Stimulated activated CD4-positive, alpha-beta T cell treated with anti-CD3 and anti-CD28 coated beads, Interleukin-15, amount 100 ng/mL, for 1 hour (primary cell): ENCODE results near the gene RFX8.

Experiments used
- DNase-seq, 2 donors: peaks; one replicate each; pipeline ENCODE4 v3.0.0-alpha.2; 2020; ENCODE audit warnings: low read depth in 1 of 2, low spot score in 1 of 2

RFX8 gene

GRCh38 chr2:101383016-101383541, 91.8 kb downstream of the RFX8 start:
- DNase-seq = no peak

GRCh38 chr2:101382442-101382841, 92.5 kb downstream of the RFX8 start:
- DNase-seq = no peak

- no peak for DNase-seq
Observed at GRCh38 chr2:101380376-101380775, 94.5 kb downstream of the RFX8 start.

DNA sequence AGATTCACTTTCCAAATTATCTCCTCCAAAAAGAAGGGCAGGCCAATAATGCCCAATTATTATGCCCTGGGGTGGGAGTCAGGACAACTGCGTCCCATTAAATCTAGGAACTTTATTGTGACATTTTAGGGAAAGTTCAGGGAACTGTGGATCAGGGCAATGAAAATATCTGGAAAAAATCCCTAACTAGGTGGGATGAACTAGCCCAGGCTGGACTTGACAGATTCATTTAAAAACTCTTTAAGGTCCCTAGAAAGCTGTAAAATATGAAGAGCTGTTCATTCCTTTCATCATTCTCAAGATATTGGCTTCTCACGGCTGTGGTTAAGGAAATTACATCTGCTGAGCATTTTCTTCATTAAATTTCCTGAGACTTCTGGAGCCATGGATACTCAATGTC, 95.8 kb downstream of the RFX8 start:
- no peak for DNase-seq

DNA sequence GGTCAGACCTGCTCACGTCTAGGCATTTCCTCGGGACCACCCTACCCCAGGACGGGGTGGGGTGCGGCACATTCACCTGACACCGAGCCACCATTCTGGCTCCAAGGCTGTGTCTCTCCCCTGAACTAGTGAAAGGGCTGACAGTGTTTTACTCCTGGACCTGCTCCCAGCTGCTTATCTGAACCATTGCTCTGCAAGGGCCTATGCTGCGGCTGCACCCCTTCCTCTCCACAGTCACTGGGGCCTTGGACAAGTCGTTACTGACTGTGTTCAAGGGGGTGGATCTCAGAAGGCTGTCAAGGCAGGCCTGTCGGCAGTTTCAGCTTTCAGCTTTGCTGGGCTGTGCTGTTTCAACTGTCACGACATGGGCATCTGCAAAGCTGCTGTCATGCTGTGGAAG, 99.3 kb downstream of the RFX8 start:
- DNase-seq = no peak

DNA sequence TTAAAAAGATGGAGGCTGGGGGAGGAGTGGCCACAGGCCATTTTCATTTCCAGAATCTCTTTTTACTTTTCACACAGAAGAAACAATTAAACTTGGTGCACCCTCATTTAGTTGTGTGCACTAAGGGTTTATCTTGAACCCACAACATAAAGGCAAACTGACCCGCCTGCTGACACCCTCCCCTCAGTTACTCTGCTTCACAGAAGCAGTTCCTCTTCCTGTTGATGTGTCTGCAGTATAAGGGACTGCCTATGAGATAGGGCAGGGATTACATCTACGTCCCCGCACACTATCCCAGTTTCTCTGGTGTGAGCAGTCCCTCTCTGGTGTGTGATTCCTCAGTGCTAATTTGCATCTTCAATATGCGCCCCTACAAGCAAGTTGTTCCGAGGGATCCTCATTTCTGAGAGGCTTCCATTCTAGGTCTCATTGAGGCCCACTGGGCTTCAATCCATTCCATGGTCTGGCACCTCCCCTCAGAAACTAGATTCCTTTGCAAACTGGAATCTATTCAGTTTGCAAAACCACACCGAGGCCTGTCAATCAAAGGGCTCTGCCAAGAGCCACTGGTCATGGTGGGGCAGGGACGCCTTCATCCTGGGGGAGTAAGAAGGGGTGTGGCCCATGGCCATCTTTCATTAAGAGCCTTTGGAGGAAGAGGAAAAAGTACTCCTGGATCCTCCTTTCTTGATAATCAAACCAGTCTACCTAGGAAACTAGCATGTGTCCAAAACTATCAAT, 99.9 kb downstream of the RFX8 start:
- no peak for DNase-seq

DNA sequence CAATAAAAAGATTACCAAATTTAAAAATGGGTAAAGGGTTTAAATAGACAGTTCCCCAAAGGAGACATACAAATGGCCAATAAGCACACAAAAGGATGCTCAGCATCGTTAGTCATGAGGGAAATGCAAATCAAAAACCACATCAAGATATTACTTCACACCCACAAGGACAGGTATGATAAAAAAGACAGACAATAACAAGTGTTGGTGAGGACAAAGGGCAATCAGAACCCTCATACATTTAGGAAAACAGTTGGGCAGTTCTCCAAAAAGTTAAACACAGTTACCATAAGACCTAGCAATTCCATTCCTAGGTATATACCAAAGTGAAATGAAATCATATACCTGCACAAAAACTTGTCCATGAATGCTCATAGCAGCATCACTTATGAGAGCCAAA, 102.1 kb downstream of the RFX8 start:
- DNase-seq = no peak

DNA sequence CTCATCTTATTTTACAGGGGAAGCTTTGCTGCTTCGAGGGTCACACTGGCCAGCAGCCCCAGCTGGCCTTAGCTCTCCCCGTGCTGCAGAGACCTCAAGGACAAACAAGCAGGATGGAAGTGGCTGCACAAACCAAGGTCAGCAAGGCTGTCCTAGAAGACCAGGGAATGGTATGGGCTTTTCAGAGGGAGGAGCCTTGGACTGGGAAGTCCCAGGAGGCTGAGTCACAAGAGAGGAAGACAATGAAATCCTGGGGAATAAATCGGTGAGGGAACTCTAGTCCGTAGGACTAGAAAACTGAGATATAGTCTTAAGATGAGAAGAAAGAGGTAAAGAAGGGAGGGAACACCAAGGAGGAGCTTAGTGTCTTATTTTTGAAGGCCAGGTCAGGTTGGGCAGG, 103.3 kb downstream of the RFX8 start:
- DNase-seq = no peak

GRCh38 chr2:101369100-101369499, 105.8 kb downstream of the RFX8 start:
- no peak for DNase-seq

DNA sequence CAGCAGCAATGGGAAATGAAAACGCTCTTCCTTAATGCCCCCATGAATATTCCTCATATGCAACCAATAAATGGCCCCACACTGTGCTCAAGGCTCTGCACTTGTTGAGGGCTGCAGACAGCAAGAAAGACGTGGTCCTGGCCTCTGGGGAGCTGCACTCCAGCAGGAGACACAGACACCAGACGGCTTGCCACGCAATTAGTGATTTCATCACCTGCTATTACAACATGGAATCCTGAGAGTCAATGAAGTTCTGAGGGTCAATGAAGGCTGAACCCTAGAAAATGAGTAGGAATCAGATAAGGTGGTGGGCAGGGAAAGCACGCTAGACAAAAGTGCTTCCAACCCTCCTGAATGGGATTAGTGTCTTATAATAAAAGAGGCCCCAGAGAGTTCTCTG, 106.5 kb downstream of the RFX8 start:
- DNase-seq = no peak

DNA sequence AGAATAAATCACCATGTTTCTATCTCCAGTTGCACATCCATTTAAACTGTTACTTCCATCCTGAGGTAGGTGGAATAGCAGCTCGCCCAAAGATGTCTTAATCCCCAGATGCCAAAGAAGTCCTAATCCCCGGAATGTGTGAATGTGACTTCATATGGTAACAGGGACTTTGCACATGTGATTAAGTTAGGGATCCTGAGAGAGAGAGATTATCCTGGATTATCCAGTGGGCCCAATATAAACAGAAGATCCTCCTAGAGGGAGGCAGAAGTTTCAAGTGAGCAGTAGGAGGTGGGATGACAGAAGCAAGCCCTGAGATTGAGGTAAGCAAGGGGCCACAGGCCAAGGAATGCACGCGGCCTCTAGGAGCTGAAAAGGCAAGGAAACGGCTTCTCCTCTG, 107.4 kb downstream of the RFX8 start:
- no peak for DNase-seq

DNA sequence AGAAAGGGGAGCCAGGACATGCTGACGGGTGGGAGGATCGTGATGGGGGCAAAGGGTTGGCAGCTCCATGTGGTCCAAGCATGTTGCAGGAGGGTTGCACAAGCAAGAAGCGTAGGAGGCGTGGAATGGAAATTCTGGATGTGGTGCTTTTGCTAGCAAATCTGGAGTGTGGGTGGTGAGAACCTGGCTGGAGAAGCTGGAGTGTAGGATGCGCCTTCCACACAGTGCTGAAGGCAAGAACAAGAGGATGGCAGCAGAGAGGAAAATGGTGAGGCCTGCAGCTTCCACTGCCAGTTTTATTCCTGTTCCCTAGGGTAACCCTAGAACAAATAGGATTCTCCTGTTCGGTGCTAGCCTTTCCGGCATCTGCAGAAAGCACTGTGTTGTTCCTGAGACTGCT, 110.0 kb downstream of the RFX8 start:
- DNase-seq = no peak

DNA sequence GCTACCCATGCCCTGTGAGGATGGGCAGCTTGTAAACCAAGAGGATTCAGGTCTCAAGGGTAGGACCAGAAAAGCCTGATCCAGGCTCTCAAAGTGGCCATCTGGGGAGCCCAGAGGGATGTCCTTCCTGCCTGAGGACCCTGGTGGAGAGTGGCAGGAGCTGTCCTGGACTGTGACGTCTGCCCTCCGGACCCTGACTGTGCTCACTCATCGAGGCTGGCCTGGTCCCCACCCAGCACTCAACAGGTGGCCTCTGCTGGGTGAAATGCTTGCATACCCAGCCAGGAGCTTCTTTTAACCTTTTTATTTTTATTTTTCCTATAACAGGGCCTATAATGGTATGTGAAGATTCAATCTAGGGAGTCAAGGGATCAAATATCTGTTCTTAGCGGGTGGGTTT, 112.1 kb downstream of the RFX8 start:
- no peak for DNase-seq

DNA sequence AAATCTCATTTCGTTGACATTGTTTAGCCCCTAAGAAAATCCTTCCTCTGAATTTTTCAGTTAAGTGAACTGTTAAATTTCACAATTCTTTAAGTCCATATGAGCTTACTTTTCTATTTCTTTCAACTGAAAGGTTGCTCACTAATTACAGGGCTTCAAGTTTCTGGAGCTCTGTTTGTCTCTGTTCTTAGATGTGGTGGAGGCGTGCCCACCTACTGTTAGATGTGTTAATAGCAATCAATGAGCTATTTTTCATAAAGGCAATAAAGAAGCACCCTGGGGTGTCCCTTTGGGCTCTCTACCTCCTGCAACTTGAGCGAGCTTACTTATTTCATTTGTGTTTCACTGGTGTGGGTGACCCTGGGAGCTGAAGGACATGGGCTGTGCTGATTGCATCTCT, 112.6 kb downstream of the RFX8 start:
- DNase-seq = no peak

GRCh38 chr2:101361522-101361921, 113.4 kb downstream of the RFX8 start:
- DNase-seq = no peak

DNA sequence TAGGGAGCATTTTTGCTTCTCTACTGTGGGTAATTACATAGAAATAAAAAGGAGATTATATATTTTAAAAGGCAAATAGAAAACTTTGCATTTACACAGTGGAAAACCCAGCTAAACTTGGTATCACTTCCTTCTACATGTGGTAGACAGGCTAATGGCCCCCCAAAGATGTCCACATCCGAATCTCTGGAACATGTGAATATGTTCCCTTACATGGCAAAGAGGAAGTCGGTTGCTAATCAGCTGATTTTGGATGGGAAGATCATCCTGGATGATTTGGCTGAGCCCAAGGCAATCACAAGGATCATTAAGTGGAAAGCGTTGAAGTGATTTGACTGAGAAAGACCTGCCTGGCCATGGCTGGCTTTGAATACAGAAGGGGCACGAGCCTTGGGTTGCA, 113.8 kb downstream of the RFX8 start:
- DNase-seq = no peak

GRCh38 chr2:101360232-101360631, 114.7 kb downstream of the RFX8 start:
- no peak for DNase-seq

DNA sequence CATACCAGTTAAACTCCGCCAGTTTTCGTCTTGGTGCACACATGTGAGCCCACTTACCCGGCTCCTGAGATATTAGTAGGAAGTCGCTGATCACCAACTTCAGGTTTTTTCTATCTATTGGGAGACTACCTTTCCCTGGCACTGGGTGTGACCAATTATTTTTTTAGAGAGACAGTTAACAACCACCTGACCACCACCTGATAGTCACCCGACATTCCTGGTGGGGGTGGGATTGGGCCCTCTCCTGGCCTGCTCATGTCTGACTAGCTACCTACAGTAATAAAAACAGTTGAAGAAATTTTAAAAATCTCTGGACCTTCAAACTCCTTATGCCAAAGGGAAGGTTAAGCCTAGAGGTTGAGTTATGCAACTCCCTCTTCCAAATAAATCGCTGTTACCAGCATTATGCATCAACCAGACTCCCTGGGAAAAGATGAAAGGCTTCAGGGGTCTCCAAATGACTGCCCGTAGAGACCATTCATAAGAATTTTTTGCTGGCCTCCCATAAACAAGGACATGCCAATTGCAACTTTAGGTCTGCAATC, 115.4 kb downstream of the RFX8 start:
- DNase-seq = no peak

- DNase-seq = no peak
Observed at GRCh38 chr2:101357376-101357775, 117.5 kb downstream of the RFX8 start.

DNA sequence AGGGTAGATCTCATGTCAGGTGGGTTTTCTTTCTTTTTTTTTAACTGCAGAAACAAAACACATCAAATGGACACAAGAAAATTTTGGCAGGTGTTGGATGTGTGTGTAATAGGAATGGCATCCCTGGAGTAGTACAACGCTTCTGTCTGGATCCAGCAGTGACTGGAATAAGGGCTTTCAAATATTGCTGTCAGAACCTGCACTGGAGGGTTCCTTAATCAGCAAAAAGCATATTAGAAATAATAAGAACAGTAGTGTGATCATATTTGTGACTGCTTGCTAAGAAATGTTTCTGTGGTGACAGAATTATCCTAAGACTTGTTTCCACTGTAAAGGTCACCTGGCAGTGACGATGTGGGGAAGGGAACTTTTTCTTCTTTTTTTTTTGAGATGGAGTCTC, 118.4 kb downstream of the RFX8 start:
- DNase-seq = no peak

DNA sequence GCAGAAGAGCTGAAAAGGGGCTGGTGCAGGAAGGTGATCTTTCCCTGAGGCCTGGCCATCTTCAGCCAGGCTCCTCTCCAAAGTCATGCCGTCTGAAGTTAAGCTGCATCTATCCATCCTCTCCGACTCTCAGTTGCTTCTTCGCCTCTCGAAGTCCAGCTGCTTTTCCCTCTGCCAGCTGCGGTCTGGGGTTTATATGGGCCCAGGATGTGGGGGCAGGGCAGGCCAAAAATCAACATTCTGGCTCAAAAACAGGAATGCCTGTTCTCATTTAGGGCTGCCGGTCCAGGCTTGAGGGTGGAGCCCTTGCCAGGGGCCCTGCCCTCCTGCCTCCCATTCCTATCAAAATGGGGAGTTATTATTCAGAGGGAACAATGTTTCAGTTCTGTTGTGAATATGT, 118.9 kb downstream of the RFX8 start:
- no peak for DNase-seq

GRCh38 chr2:101355401-101356054, 119.4 kb downstream of the RFX8 start:
- no peak for DNase-seq
